ENCODE measurements around the gene NEGR1. TPM values are rescaled to one million over a fixed set of nuclear protein-coding genes. Genes with fewer than 3 reads are reported as not detected.

Gene NEGR1
- total RNA-seq, 1 experiment from 2014 or later, result 0.05 TPM

- no peak overlapping the region for H3K4me3 ChIP-seq (replicated peaks in 1 of 2; ENCODE audit: low read depth in 1 of 2, low read length in 2 of 2)
- H3K4me2 ChIP-seq (ENCODE audit: low read length), result no peak overlapping the region
- H4K20me1 ChIP-seq (ENCODE audit: insufficient read depth), result no peaks in the 10 kb centered on the region
- intact Hi-C loops (cut with micrococcal nuclease), result no loop called here
- no peak overlapping the region for H2AFZ ChIP-seq (ENCODE audit: low read depth, low read length, poor library complexity, severe bottlenecking)
- peaks cover under 1 to 19% of the 10 kb centered on the region in 2 experiments; a peak in 2 of 4 replicates for H3K9me3 ChIP-seq (ENCODE audit: control insufficient read depth in 1 of 2, insufficient read depth in 1 of 2, low read depth in 1 of 2, low read length in 2 of 2)
- DNase-seq (ENCODE audit: low read depth, low spot score) (no peak), ATAC-seq (no peak)
- CTCF ChIA-PET, result no interaction called here
- no peak overlapping the region for H3K9ac ChIP-seq (ENCODE audit: low read length)
- TF ChIP-seq ZFX (IDR thresholded peaks at IDR 0.05), result no peak
- no peak for TF ChIP-seq ZNF274 (IDR thresholded peaks at IDR 0.05; ENCODE audit: low read depth, low read length)
- TF ChIP-seq JUND (IDR thresholded peaks at IDR 0.05), result no peak
- TF ChIP-seq EZH2phosphoT487 (IDR thresholded peaks at IDR 0.05; ENCODE audit: borderline replicate concordance), result no peak
- TF ChIP-seq EGR1 (IDR thresholded peaks at IDR 0.05; ENCODE audit: low read depth), result no peak
- no peak for TF ChIP-seq CBX3 (IDR thresholded peaks at IDR 0.05; ENCODE audit: low read depth)
- no peak for TF ChIP-seq CEBPB (IDR thresholded peaks at IDR 0.05; ENCODE audit: low read depth)
- TF ChIP-seq REST (IDR thresholded peaks at IDR 0.05; ENCODE audit: low read depth), result no peak
- no peak for TF ChIP-seq ZBTB33 (IDR thresholded peaks at IDR 0.05; ENCODE audit: extremely low read depth, insufficient replicate concordance, low read length)
- no peak for TF ChIP-seq POLR2A (IDR thresholded peaks at IDR 0.05; ENCODE audit: borderline replicate concordance, extremely low read depth, insufficient read depth, insufficient read length)
- no peak for TF ChIP-seq SRF (IDR thresholded peaks at IDR 0.05; ENCODE audit: low read depth)
- TF ChIP-seq MAX (IDR thresholded peaks at IDR 0.05), result no peak
- TF ChIP-seq SP1 (IDR thresholded peaks at IDR 0.05; ENCODE audit: low read depth), result no peak
- no peak for TF ChIP-seq YY1 (IDR thresholded peaks at IDR 0.05; ENCODE audit: extremely low read depth, insufficient replicate concordance, low read depth, low read length)
- no peak for TF ChIP-seq FOSL1 (IDR thresholded peaks at IDR 0.05; ENCODE audit: low read depth)
- no peak for TF ChIP-seq EZH2 (IDR thresholded peaks at IDR 0.05)
- TF ChIP-seq ATF3 (IDR thresholded peaks at IDR 0.05), result no peak
- TF ChIP-seq TCF7L2 (IDR thresholded peaks at IDR 0.05; ENCODE audit: borderline replicate concordance, extremely low read depth, insufficient read depth, insufficient read length), result no peak
- TF ChIP-seq POLR2AphosphoS5 (IDR thresholded peaks at IDR 0.05; ENCODE audit: low read depth, low read length), result no peak
- H3K27ac ChIP-seq (ENCODE audit: low read depth, low read length), result no peak overlapping the region
- no TSS peak for BruUV-seq (replicated peaks)
- RAD21 ChIA-PET (ENCODE audit: low non-redundant PET in 1 of 2, low total read pairs in 2 of 2, uncharacterized antibody in 2 of 2, unreplicated experiment in 2 of 2), result no interaction called here
- H3K79me2 ChIP-seq (ENCODE audit: insufficient read depth, low read length), result no peaks in the 10 kb centered on the region
- H3K4me1 ChIP-seq (ENCODE audit: control insufficient read depth in 1 of 2, insufficient read depth in 2 of 2, low read length in 2 of 2), result no peaks in the 10 kb centered on the region
- no peaks in the 10 kb centered on the region for H3K36me3 ChIP-seq (ENCODE audit: control insufficient read depth in 1 of 2, insufficient read depth in 2 of 2, low read length in 2 of 2)
- POLR2A ChIA-PET, result no interaction called here
- H3K9me2 ChIP-seq (ENCODE audit: insufficient read depth), result no peaks in the 10 kb centered on the region
- no peaks in the 10 kb centered on the region for H3K27me3 ChIP-seq (ENCODE audit: insufficient read depth, low read length)
Measured at GRCh38 chr1:71362076-71362475, 920.3 kb downstream of the NEGR1 start.
